Colonic mucosa (tissue), 4 donors: Measurements from ENCODE around the gene LIPM. TPM values are rescaled to one million over a fixed set of nuclear protein-coding genes. Genes with fewer than 3 reads are reported as not detected.

Experiments used
- DNase-seq: peaks from one replicate; pipeline ENCODE4 v3.0.0-alpha.2; 2020
- H3K27ac ChIP-seq: fragments of 200-600 bp; one replicate; pipeline ENCODE4 v1.8.0; 2021
- H3K27me3 ChIP-seq: fragments of 200-600 bp; one replicate; pipeline ENCODE4 v1.8.0; 2021
- H3K36me3 ChIP-seq: fragments of 200-600 bp; one replicate; pipeline ENCODE4 v1.8.0; 2021
- H3K4me1 ChIP-seq: fragments of 200-600 bp; one replicate; pipeline ENCODE4 v1.8.0; 2021; ENCODE audit warnings: mild to moderate bottlenecking
- H3K4me3 ChIP-seq: fragments of 200-600 bp; one replicate; pipeline ENCODE4 v1.8.0; 2021
- H3K9ac ChIP-seq, 2 donors: one replicate each; pipeline ENCODE4 v1.7.0; 2013; ENCODE audit warnings: control low read depth in 2 of 2, low read depth in 2 of 2, low read length in 2 of 2
- H3K9me3 ChIP-seq: fragments of 200-600 bp; one replicate; pipeline ENCODE4 v1.8.0; 2021
- CTCF ChIP-seq: fragments of 200-600 bp; IDR thresholded peaks from one replicate; pipeline ENCODE4 v1.8.0; 2022; ENCODE audit warnings: antibody characterized with exemption, mild to moderate bottlenecking
- intact Hi-C: fragments of 100-400 bp; cut with DNase I; formaldehyde crosslinking; loops from one replicate; pipeline ENCODE4 v1.14.1; 2022
- total RNA-seq, 2 donors: library from RNA; stranded (reverse); fragmentation: NEBNext Ultra II Directional in 1 of 2; extraction: Animal tissue kit (Norgen Biotek cat#: 25700) in 1 of 2; gene quantifications; one replicate each; pipeline ENCODE4 v1.2.1, GENCODE V29; 2021
- donor health status: healthy.
- donor health status: DM: no; HTN: no; CAD: no.
- donor health status: DM: no; HTN: no; CAD: no.

The LIPM gene
- total RNA-seq, 2 donors from 2014 or later, result not detected

GRCh38 chr10:88791924-88792323 is 10.6 kb upstream of the LIPM start:
- intact Hi-C loops, result no loop called here
- no peaks in the 10 kb centered on the region for H3K36me3 ChIP-seq
- no peak overlapping the region for H3K27ac ChIP-seq
- no peaks in the 10 kb centered on the region for H3K4me1 ChIP-seq
- H3K9ac ChIP-seq, result no peak overlapping the region
- no peak overlapping the region for H3K4me3 ChIP-seq
- H3K9me3 ChIP-seq, result no peaks in the 10 kb centered on the region
- no peaks in the 10 kb centered on the region for H3K27me3 ChIP-seq
- DNase-seq, result no peak
- TF ChIP-seq CTCF, result no peak

- H3K4me3 ChIP-seq, result no peak overlapping the region
- DNase-seq, result no peak
- no peaks in the 10 kb centered on the region for H3K9me3 ChIP-seq
- no peaks in the 10 kb centered on the region for H3K36me3 ChIP-seq
- no peaks in the 10 kb centered on the region for H3K27me3 ChIP-seq
- H3K27ac ChIP-seq, result no peak overlapping the region
- intact Hi-C loops, result no loop called here
- no peak for TF ChIP-seq CTCF
- no peak overlapping the region for H3K9ac ChIP-seq
- no peaks in the 10 kb centered on the region for H3K4me1 ChIP-seq
These were observed 9.9 kb upstream of the LIPM start for GRCh38 chr10:88792661-88793060.

- intact Hi-C loops, result no loop called here
- no peaks in the 10 kb centered on the region for H3K36me3 ChIP-seq
- H3K27ac ChIP-seq, result no peak overlapping the region
- no peak overlapping the region for H3K4me3 ChIP-seq
- DNase-seq, result no peak
- H3K9ac ChIP-seq, result no peak overlapping the region
- H3K4me1 ChIP-seq, result no peaks in the 10 kb centered on the region
- no peaks in the 10 kb centered on the region for H3K27me3 ChIP-seq
- no peak for TF ChIP-seq CTCF
- H3K9me3 ChIP-seq, result no peaks in the 10 kb centered on the region
These were observed 8.7 kb upstream of the LIPM start for GRCh38 chr10:88793712-88794299.

- H3K36me3 ChIP-seq, result no peaks in the 10 kb centered on the region
- no peaks in the 10 kb centered on the region for H3K4me1 ChIP-seq
- no peak overlapping the region for H3K9ac ChIP-seq
- H3K27me3 ChIP-seq, result no peaks in the 10 kb centered on the region
- no peak for TF ChIP-seq CTCF
- no peaks in the 10 kb centered on the region for H3K9me3 ChIP-seq
- no peak for DNase-seq
- intact Hi-C loops, result no loop called here
- no peak overlapping the region for H3K27ac ChIP-seq
- H3K4me3 ChIP-seq, result no peak overlapping the region
These were observed 7.8 kb upstream of the LIPM start for GRCh38 chr10:88794731-88795130.

- intact Hi-C loops, result loop anchor here (10.0 kb wide), 1 partner anchor 226 kb away; no protein-coding TSS in a partner anchor
- no peak for TF ChIP-seq CTCF
- Histone ChIP-seq H3K27me3 (no peaks in the 10 kb centered on the region), H3K9ac (no peak overlapping the region), H3K27ac (no peak overlapping the region), H3K36me3 (no peaks in the 10 kb centered on the region), H3K4me3 (no peak overlapping the region), H3K4me1 (no peaks in the 10 kb centered on the region), H3K9me3 (no peaks in the 10 kb centered on the region)
- DNase-seq, result no peak
These were observed 2.1 kb upstream of the LIPM start for GRCh38 chr10:88800152-88801125.
